GM21737 (cell line): Measurements from ENCODE around the gene RGL4.
"Not testable (repeated sequence)": the region's sequence is repeated elsewhere in the genome, so short reads cannot be mapped to it uniquely, and the experiment has no call there.

Experiments used
- ATAC-seq: cut with Tn5 transposase; IDR thresholded peaks from one replicate; pipeline ENCODE4 v1.9.1; 2021; ENCODE audit warnings: mild to moderate bottlenecking, moderate library complexity; ENCODE audit not compliant: unreplicated experiment

The RGL4 gene

DNA sequence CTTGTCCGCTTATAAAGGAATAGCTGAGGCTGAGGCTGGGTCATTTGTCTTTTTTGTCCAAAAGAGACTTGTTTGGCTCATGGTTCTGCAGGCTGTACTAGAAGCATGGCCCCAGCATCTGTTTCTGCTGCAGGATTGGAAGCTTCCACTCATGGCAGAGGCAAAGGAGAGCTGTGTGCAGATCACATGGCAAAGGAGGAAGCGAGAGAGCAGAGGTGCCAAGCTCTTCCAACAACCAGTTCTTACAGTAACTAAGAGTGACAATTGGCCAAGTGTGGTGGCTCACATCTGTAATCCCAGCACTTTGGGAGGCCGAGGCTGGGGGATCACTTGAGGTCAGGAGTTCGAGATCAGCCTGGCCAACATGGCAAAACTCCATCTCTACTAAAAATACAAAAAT is 37.3 kb downstream of the RGL4 start:
- ATAC-seq, result not testable (repeated sequence)

DNA sequence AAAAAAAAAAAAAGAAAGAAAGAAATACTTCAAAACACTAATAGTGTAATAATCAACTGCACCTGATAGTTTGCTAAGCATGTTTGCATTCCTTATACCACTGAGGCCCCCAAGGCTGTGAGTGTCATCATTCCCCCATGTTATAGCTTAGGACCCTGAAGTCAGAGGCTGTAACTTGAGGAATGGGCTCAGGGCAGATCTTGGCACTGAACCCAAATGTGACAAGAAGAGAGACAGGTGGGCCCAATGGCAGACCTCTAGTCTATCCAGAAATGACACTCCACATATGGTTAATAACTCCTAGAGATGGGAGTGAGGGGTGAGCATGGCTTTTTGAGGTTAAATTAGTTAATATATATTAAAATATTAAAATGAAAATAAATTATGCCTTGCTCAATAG is 46.9 kb downstream of the RGL4 start:
- ATAC-seq, result no peak

DNA sequence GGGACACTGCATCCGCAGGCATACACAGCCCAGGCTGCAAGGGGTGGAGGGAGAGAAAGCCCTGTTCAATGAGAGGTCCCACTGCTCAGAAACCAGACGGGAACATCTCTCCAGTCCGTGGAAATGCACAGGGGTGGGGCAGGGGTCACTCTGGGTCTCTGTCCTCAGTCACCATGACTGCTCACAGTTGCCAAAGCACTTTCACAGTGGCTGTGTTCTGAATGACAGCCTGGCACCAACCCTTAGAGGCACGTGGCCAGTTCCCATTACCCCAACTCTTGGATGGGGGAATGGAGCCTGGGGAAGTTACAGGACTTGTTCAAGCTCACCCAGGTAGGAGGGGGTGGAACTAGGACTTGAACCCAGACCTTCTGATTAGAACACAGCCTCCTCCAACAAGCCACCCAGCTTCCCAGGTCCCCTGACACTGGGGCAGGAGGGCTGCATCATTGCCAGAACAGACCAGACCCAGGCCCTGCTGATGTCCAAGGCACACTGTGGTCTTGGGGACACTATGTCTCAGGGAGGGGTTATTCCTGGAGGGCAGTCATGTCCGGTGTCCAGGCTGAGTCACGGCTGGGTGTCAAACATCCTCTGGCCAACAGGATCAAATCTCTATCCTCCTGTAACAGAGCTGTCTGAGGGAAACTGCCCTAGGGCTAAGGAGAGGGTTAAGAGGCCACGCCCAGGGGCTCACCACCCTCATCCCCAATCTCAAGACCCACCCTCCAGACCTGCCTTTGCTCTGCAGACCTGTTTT is 51.9 kb downstream of the RGL4 start:
- ATAC-seq, result no peak

DNA sequence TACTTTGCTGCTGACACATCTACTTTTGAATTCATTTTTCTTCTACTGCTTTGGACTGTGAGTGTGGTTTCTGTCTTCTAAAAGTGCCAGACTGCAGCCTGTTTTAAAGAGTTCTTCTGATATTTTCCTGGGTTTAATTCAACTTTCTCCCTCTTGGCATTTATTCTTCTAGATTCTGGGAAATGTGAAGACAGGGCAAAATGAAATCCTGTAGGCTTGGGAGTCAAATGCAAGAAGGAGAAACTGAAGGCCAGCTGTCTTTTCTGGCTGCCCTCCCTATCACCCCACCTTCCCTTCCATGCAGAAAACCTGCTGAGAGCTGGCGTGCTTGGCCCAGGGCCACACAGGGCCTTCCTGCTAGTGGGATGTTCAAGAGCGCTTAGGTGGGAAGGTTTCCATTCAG is 52.5 kb downstream of the RGL4 start:
- no peak for ATAC-seq

DNA sequence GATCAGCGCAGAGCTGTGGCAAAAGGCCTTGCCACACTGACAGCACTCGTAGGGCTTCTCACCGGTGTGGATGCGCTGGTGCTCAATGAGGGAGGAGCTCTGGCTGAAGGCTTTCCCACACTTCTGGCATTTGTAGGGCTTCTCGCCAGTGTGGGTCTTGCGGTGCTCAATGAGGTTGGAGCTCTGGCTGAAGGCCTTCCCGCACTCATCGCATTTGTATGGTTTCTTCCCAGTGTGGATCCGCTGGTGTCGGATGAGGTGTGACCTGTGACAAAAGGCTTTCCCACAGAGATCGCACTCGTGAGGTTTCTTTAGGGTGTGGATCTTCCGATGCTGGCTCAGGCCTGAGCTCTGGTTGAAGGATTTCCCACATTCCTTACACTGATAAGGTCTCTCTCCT is 53.2 kb downstream of the RGL4 start:
- no peak for ATAC-seq

DNA sequence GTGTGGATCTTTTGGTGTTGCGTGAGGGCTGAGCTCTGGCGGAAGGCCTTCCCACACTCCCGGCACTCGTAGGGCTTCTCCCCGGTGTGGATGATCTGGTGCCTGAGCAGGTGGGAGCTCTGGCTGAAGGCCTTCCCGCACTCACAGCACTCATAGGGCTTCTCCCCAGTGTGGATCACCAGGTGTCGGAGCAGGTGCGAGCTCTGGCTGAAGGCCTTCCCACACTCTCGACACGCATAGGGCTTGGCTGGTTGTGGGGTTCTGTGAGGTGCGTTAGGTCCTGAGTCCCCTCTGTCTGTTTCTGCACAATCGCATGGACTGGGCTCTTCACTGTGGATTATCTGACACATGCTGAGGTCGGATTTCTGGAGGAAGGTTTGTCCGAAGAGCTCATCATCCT is 53.7 kb downstream of the RGL4 start:
- no peak for ATAC-seq

DNA sequence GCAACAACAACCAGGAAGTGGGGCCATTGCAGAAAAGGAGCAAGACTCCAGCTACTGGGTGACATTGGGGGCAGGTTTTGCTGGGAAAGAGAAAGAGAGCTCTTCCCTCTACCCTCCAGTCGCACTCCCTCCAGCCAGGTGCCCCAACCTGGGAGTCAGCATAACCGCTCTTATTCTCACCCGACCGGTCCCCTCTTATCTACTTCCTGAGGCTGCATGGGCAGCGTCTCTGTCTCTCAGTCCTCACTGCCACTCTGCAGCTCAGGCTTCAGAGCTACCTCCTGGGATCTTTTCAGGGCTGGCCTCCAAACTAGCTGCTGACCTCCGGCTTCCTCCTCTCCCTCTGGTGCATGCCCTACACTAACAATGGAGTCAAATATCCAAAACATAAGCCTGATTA is 55.0 kb downstream of the RGL4 start:
- ATAC-seq, result no peak
